Body of pancreas (tissue), 4 donors: Measurements from ENCODE around the gene CFAP61.

ENCODE experiments used
- POLR2A ChIP-seq, 3 donors: fragments of 450-650 bp; IDR thresholded peaks; one replicate each; pipeline ENCODE4 v1.6.1; 2016; ENCODE audit warnings: antibody characterized with exemption in 3 of 3, mild to moderate bottlenecking in 2 of 3
- TF ChIP-seq, protein P1 (sequence below), 7 experiments: fragments of 450-650 bp in 4 of 7; fragments of 200-600 bp in 3 of 7; sonication (generic) in 3 of 7; IDR thresholded peaks; one replicate each; pipeline ENCODE4 v1.5.1; 2016 to 2019; ENCODE audit warnings: antibody characterized with exemption in 7 of 7

DNA sequence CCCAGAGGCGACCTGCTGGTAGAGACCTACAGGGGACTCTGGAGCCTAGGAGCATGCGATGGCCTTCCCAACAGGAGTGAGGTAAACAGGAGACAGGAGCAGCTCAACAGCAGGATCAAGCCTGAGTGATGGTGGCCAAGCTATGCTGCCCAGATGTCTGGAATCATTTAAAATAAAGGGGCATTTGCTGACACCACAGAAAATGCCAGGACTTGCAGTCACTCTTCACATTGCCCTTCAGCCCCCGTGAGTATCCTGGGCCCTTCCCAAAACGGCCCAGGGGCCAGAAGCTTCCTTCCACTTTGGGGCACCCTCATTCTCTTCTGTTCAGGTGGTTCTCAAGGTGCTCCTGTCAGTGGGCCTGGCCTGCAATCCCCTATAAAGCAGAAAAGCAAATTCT lies 338.8 kb downstream of the CFAP61 start:
- TF ChIP-seq, protein P1, sequence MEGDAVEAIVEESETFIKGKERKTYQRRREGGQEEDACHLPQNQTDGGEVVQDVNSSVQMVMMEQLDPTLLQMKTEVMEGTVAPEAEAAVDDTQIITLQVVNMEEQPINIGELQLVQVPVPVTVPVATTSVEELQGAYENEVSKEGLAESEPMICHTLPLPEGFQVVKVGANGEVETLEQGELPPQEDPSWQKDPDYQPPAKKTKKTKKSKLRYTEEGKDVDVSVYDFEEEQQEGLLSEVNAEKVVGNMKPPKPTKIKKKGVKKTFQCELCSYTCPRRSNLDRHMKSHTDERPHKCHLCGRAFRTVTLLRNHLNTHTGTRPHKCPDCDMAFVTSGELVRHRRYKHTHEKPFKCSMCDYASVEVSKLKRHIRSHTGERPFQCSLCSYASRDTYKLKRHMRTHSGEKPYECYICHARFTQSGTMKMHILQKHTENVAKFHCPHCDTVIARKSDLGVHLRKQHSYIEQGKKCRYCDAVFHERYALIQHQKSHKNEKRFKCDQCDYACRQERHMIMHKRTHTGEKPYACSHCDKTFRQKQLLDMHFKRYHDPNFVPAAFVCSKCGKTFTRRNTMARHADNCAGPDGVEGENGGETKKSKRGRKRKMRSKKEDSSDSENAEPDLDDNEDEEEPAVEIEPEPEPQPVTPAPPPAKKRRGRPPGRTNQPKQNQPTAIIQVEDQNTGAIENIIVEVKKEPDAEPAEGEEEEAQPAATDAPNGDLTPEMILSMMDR (IDR thresholded peaks at IDR 0.05): no peak
- TF ChIP-seq POLR2A (IDR thresholded peaks at IDR 0.05): no peak
